Heart left ventricle (tissue), 16 donors: ENCODE data around the gene STPG4. TPM values are rescaled to one million over a fixed set of nuclear protein-coding genes. Genes with fewer than 3 reads are reported as not detected.
"Not testable (repeated sequence)": the region's sequence is repeated elsewhere in the genome, so short reads cannot be mapped to it uniquely, and the experiment has no call there.

Experiments used
- ATAC-seq, 4 donors: fragments of 200-7000 bp; cut with Tn5 transposase; one replicate each; pipeline ENCODE4 v1.9.1; 2020 to 2022; ENCODE audit warnings: moderate library complexity in 4 of 4, mild to moderate bottlenecking in 3 of 4, moderate number of reproducible peaks in 1 of 4
- DNase-seq, 5 donors: peaks; one replicate each; pipeline ENCODE4 v3.0.0-alpha.2; 2020
- H3K27ac ChIP-seq, 12 donors: fragments of 200-600 bp; sonication (generic) in 4 of 12; one replicate each; pipeline versions ENCODE4 v1.5.0 to v1.8.0; 2016 to 2022; ENCODE audit warnings: mild to moderate bottlenecking in 2 of 12
- H3K27me3 ChIP-seq, 9 donors: fragments of 200-600 bp; sonication (generic) in 2 of 9; one replicate each; pipeline versions ENCODE4 v1.5.1 to v1.8.0; 2016 to 2022; ENCODE audit warnings: mild to moderate bottlenecking in 3 of 9
- H3K36me3 ChIP-seq, 9 donors: fragments of 200-600 bp; sonication (generic) in 2 of 9; one replicate each; pipeline versions ENCODE4 v1.5.0 to v1.8.0; 2018 to 2022; ENCODE audit warnings: mild to moderate bottlenecking in 2 of 9
- H3K4me1 ChIP-seq, 12 donors: fragments of 200-600 bp; sonication (generic) in 4 of 12; one replicate each; pipeline versions ENCODE4 v1.5.0 to v1.8.0; 2016 to 2022; ENCODE audit warnings: mild to moderate bottlenecking in 3 of 12
- H3K4me3 ChIP-seq, 12 donors: fragments of 200-600 bp; sonication (generic) in 4 of 12; one replicate each; pipeline versions ENCODE4 v1.5.0 to v1.8.0; 2017 to 2022; ENCODE audit warnings: mild to moderate bottlenecking in 9 of 12, moderate library complexity in 4 of 12
- H3K9me3 ChIP-seq, 12 donors: fragments of 200-600 bp; sonication (generic) in 4 of 12; one replicate each; pipeline versions ENCODE4 v1.5.0 to v1.8.0; 2016 to 2022; ENCODE audit warnings: mild to moderate bottlenecking in 1 of 12
- CTCF ChIP-seq, 12 donors: fragments of 200-600 bp; sonication (generic) in 4 of 12; IDR thresholded peaks; one replicate each; pipeline versions ENCODE4 v1.5.0 to v1.8.0; 2018 to 2022; ENCODE audit warnings: antibody characterized with exemption in 12 of 12, mild to moderate bottlenecking in 5 of 12
- POLR2A ChIP-seq, 2 donors: fragments of 450-650 bp; IDR thresholded peaks; one replicate each; pipeline ENCODE4 v1.6.1; 2017; ENCODE audit warnings: antibody characterized with exemption in 2 of 2, mild to moderate bottlenecking in 2 of 2, moderate library complexity in 2 of 2
- WGBS, 4 donors: extraction: QIAGEN DNeasy Blood & Tissue Kit in 2 of 4; methylation state at CpG; one replicate each; pipeline versions ENCODE4 v1.1.5 to v1.1.7; 2013 to 2018; 5-methylcytosine and 5-hydroxymethylcytosine counted together
- intact Hi-C, 10 donors: fragments of 100-400 bp; cut with DNase I; formaldehyde crosslinking; loops; one replicate each; pipeline versions ENCODE4 v1.11.1 to v1.14.2; 2022
- polyA plus RNA-seq, 2 donors: library from polyadenylated mRNA; stranded (reverse); fragments of 200-250 nt; gene quantifications; one replicate each; pipeline ENCODE4 v1.2.3, GENCODE V29; 2013
- total RNA-seq, 9 donors: library from RNA; depleted of rRNA in 2 of 9; stranded (reverse); fragments of >200 nt in 2 of 9; fragmentation: NEBNext Ultra II Directional in 3 of 9; extraction: Animal tissue kit (Norgen Biotek cat#: 25700) in 3 of 9; gene quantifications; one replicate each; pipeline versions ENCODE4 v1.1.0 to v1.2.4, GENCODE V29; 2016 to 2023
- donor health status: ischemic (EF 13 %, LVEDD 7.1; RV severe dilation, severe dysfunction).
- donor health status: healthy with polysubstance abuse.
- donor health status: DM: no; HTN: yes; CAD: no.
- donor health status: DM: no; HTN: no; CAD: no.
- donor health status: ischemic (EF 25% LVEDD 6.9; RV normal size, moderate dysfunction).
- donor health status: ischemic (EF 25% LVEDD 5.7; RV mildly dilated, moderate dysfunction).
- donor health status: healthy.
- donor health status: DM: yes; HTN: yes; CAD: no.
- donor health status: ischemic (EF 35%, LVEDD 5.7; RV mildly dilated, moderate dysfunction).
- donor health status: nonischemic (EF 11% LVEDD 7.7; RV severe dilation, severe dysfunction).
- donor health status: DM: yes; HTN: yes; CAD: no.
- donor health status: PGD.
- donor health status: ischemic (EF 29% LVEDD 5.4; RV normal size, mild dysfunction).
- donor health status: nonischemic (EF 23%, LVEDD 6.1; RV moderate dilation, normal function).

STPG4 gene
- total and polyA plus RNA-seq, 11 donors: 0.52 TPM; not detected in 10

GRCh38 chr2:47106231-47106630 lies 48.9 kb downstream of the STPG4 start:
- intact Hi-C loops, H3K4me1 ChIP-seq, H3K9me3 ChIP-seq, H3K27ac ChIP-seq, H3K27me3 ChIP-seq, H3K36me3 ChIP-seq, H3K4me3 ChIP-seq, DNase-seq, ATAC-seq: not testable (repeated sequence)
- WGBS, 4 donors: 71 to 97% (median 89%) methylated on average over 4 of the region's 4 CpGs

- 98 to 100% (median 99%) methylated on average over 2 to 14 of the region's 14 CpGs for WGBS, 4 donors
- H3K4me3 ChIP-seq, H3K4me1 ChIP-seq, H3K9me3 ChIP-seq, ATAC-seq, H3K27me3 ChIP-seq, DNase-seq, intact Hi-C loops, H3K27ac ChIP-seq, H3K36me3 ChIP-seq: not testable (repeated sequence)
These were observed 55.4 kb downstream of the STPG4 start for GRCh38 chr2:47099712-47100111.

GRCh38 chr2:47098953-47099352 lies 56.2 kb downstream of the STPG4 start:
- H3K9me3 ChIP-seq: no peaks in the 10 kb centered on the region
- H3K4me1 ChIP-seq: peaks cover 0 to 4% (median 0%) of the 10 kb centered on the region in 12 donors
- H3K36me3 ChIP-seq: no peaks in the 10 kb centered on the region
- H3K27me3 ChIP-seq: no peaks in the 10 kb centered on the region
- 88 to 98% (median 97%) methylated on average over 2 to 4 of the region's 4 CpGs for WGBS, 4 donors
- H3K27ac ChIP-seq: no peak overlapping the region
- no peak for ATAC-seq
- H3K4me3 ChIP-seq: no peak overlapping the region
- intact Hi-C loops: no loop called here
- TF ChIP-seq CTCF (IDR thresholded peaks at IDR 0.05) (no peak), POLR2A (IDR thresholded peaks at IDR 0.05) (no peak)
- DNase-seq: no peak

- Histone ChIP-seq H3K27ac (no peak overlapping the region), H3K4me3 (no peak overlapping the region), H3K36me3 (no peaks in the 10 kb centered on the region), H3K27me3 (no peaks in the 10 kb centered on the region), H3K4me1 (peaks cover 0 to 4% (median 0%) of the 10 kb centered on the region in 12 donors), H3K9me3 (no peaks in the 10 kb centered on the region)
- intact Hi-C loops: no loop called here
- no peak for TF ChIP-seq POLR2A (IDR thresholded peaks at IDR 0.05)
- TF ChIP-seq CTCF (IDR thresholded peaks at IDR 0.05): no peak
- WGBS, 4 donors: 85 to 88% (median 86%) methylated on average over 4 of the region's 4 CpGs
- ATAC-seq: no peak
- DNase-seq: no peak
These were observed 57.5 kb downstream of the STPG4 start for GRCh38 chr2:47097563-47097962.

- WGBS, 4 donors: 89 to 97% (median 95%) methylated on average over 4 of the region's 4 CpGs
- Histone ChIP-seq H3K4me1 (peaks cover 0 to 9% (median 0%) of the 10 kb centered on the region in 12 donors), H3K27ac (no peak overlapping the region), H3K4me3 (no peak overlapping the region), H3K36me3 (no peaks in the 10 kb centered on the region), H3K9me3 (no peaks in the 10 kb centered on the region), H3K27me3 (no peaks in the 10 kb centered on the region)
- TF ChIP-seq CTCF (IDR thresholded peaks at IDR 0.05) (no peak), POLR2A (IDR thresholded peaks at IDR 0.05) (no peak)
- DNase-seq: no peak
- intact Hi-C loops: no loop called here
- ATAC-seq: no peak
These were observed 58.7 kb downstream of the STPG4 start for GRCh38 chr2:47096451-47096850.
